Activated CD8-positive, alpha-beta memory T cell treated with anti-CD3 and anti-CD28 coated beads for 1 hour (primary cell): ENCODE results near the gene CRABP1.

Experiments
- DNase-seq, 2 donors: peaks; one replicate each; pipeline ENCODE4 v3.0.0-alpha.2; 2020; ENCODE audit warnings: low read depth in 1 of 2; ENCODE audit errors: extremely low read depth in 1 of 2

Gene CRABP1

GRCh38 chr15:78340231-78341056, at the start of gene CRABP1:
Gene CRABP1 (plus strand): TSS chr15:78340353. CDS start chr15:78340429, 76 bp downstream.
- no peak for DNase-seq

GRCh38 chr15:78291052-78291451, 49.1 kb upstream of the CRABP1 start:
- DNase-seq: no peak

GRCh38 chr15:78291698-78292097, 48.5 kb upstream of the CRABP1 start:
- no peak for DNase-seq

- no peak for DNase-seq
Observed at GRCh38 chr15:78292219-78292618, 47.9 kb upstream of the CRABP1 start.

- peak; percentile 74 to 79 for DNase-seq
Observed at GRCh38 chr15:78299101-78299930, 40.8 kb upstream of the CRABP1 start, which contains the start of gene SKIC8. Gene SKIC8 (minus strand): TSS chr15:78299609. CDS start chr15:78295686, 3,923 bp downstream.

GRCh38 chr15:78301326-78301725, 38.8 kb upstream of the CRABP1 start:
- DNase-seq: no peak

GRCh38 chr15:78301828-78302227, 38.3 kb upstream of the CRABP1 start:
- DNase-seq: no peak

GRCh38 chr15:78302579-78303312, 37.4 kb upstream of the CRABP1 start:
- no peak for DNase-seq

- no peak for DNase-seq
Observed at GRCh38 chr15:78304216-78305066, 35.7 kb upstream of the CRABP1 start.

GRCh38 chr15:78306176-78306774, 33.9 kb upstream of the CRABP1 start:
- DNase-seq: no peak

GRCh38 chr15:78307976-78308375, 32.2 kb upstream of the CRABP1 start:
- DNase-seq: no peak

- DNase-seq: no peak
Observed at GRCh38 chr15:78308422-78309032, 31.6 kb upstream of the CRABP1 start.

- DNase-seq: no peak
Observed at GRCh38 chr15:78311292-78311691, 28.9 kb upstream of the CRABP1 start.

GRCh38 chr15:78312536-78312935, 27.6 kb upstream of the CRABP1 start:
- no peak for DNase-seq

GRCh38 chr15:78312957-78313356, 27.2 kb upstream of the CRABP1 start:
- no peak for DNase-seq

GRCh38 chr15:78313383-78313782, 26.8 kb upstream of the CRABP1 start:
- no peak for DNase-seq

GRCh38 chr15:78314181-78314581, 26.0 kb upstream of the CRABP1 start:
- DNase-seq: no peak

GRCh38 chr15:78315686-78316282, 24.4 kb upstream of the CRABP1 start:
- no peak for DNase-seq
